ENCODE results near the gene PLXNA2.

DNA sequence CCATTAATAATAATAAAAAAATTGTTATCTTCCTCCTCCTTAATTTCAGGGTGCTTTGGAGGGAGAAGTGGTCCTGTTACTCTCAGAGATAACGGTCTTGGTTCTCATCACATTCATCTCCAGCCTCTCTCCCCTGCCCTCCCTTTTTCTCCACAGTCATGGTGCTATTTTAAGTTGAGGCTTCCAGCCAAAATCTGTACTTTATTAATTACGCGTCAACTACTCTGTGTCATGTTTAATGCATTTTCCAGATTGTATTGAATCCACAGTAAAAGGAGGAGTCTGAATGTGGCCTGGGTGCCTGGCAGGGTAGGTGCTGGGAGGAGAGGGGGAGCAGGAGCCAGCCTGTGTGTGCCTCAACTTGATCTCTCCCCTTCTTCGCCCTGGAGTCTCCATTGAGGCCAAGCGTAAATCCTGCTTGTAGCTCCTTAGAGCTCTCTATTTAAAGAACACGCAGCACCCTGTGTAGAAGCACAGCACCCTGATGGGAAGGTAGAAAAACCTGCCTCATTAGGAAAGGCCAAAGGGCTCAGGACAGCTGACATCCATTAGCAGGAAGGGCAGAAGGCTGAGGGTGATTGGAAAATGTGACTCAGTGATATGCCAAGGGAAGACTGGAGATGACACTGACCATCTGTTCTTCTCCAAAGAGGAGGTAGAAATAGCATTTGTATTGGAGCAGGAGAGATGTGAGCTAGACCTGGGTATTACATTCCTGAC lies 82.4 kb downstream of the PLXNA2 start:
- no peak for TF ChIP-seq CTCF (conservative IDR thresholded peaks at IDR 0.05; ENCODE audit: low read depth, low read length)
- no peak for TF ChIP-seq EZH2 (IDR thresholded peaks at IDR 0.05; ENCODE audit: borderline replicate concordance, low read depth, low read length, poor library complexity, severe bottlenecking)
